GM12872 (cell line): ENCODE results near the gene GAGE12C.
"Not testable (repeated sequence)": the region's sequence is repeated elsewhere in the genome, so short reads cannot be mapped to it uniquely, and the experiment has no call there.

Experiments
- TF ChIP-seq, protein P1 (sequence below): IDR thresholded peaks from 3 replicates; pipeline ENCODE4 v1.5.1; 2011; ENCODE audit warnings: low read depth, mild to moderate bottlenecking, low read length, moderate library complexity; ENCODE audit not compliant: insufficient read depth

Gene GAGE12C, protein sequence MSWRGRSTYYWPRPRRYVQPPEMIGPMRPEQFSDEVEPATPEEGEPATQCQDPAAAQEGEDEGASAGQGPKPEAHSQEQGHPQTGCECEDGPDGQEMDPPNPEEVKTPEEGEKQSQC

DNA sequence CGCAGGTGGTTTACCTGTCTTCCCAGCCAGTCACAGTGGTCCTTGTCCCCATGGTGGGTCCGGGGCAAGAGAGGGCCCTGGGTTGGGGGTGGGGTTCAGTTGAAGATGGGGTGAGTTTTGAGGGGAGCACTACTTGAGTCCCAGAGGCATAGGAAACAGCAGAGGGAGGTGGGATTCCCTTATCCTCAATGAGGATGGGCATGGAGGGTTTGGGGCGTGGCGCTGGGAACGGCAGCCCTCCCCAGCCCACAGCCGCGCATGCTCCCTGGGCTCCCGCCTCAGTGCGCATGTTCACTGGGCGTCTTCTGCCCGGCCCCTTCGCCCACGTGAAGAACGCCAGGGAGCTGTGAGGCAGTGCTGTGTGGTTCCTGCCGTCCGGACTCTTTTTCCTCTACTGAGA, at the start of gene GAGE12C:
TSS of gene GAGE12C (plus strand) at position 301 of the 400 bp plus-strand sequence. CDS start 1,155 bp downstream, outside the sequence.
- TF ChIP-seq, protein P1, sequence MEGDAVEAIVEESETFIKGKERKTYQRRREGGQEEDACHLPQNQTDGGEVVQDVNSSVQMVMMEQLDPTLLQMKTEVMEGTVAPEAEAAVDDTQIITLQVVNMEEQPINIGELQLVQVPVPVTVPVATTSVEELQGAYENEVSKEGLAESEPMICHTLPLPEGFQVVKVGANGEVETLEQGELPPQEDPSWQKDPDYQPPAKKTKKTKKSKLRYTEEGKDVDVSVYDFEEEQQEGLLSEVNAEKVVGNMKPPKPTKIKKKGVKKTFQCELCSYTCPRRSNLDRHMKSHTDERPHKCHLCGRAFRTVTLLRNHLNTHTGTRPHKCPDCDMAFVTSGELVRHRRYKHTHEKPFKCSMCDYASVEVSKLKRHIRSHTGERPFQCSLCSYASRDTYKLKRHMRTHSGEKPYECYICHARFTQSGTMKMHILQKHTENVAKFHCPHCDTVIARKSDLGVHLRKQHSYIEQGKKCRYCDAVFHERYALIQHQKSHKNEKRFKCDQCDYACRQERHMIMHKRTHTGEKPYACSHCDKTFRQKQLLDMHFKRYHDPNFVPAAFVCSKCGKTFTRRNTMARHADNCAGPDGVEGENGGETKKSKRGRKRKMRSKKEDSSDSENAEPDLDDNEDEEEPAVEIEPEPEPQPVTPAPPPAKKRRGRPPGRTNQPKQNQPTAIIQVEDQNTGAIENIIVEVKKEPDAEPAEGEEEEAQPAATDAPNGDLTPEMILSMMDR, result not testable (repeated sequence)

DNA sequence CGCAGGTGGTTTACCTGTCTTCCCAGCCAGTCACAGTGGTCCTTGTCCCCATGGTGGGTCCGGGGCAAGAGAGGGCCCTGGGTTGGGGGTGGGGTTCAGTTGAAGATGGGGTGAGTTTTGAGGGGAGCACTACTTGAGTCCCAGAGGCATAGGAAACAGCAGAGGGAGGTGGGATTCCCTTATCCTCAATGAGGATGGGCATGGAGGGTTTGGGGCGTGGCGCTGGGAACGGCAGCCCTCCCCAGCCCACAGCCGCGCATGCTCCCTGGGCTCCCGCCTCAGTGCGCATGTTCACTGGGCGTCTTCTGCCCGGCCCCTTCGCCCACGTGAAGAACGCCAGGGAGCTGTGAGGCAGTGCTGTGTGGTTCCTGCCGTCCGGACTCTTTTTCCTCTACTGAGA, 9.5 kb downstream of the GAGE12C start, which contains the start of gene GAGE12D:
TSS of gene GAGE12D (plus strand) at position 301 of the 400 bp plus-strand sequence. CDS start 1,155 bp downstream, outside the sequence.
- TF ChIP-seq, protein P1, result not testable (repeated sequence)

DNA sequence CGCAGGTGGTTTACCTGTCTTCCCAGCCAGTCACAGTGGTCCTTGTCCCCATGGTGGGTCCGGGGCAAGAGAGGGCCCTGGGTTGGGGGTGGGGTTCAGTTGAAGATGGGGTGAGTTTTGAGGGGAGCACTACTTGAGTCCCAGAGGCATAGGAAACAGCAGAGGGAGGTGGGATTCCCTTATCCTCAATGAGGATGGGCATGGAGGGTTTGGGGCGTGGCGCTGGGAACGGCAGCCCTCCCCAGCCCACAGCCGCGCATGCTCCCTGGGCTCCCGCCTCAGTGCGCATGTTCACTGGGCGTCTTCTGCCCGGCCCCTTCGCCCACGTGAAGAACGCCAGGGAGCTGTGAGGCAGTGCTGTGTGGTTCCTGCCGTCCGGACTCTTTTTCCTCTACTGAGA, 19.0 kb downstream of the GAGE12C start, which contains the start of gene GAGE12E:
TSS of gene GAGE12E (plus strand) at position 301 of the 400 bp plus-strand sequence. CDS start 1,155 bp downstream, outside the sequence.
- TF ChIP-seq, protein P1, result not testable (repeated sequence)

DNA sequence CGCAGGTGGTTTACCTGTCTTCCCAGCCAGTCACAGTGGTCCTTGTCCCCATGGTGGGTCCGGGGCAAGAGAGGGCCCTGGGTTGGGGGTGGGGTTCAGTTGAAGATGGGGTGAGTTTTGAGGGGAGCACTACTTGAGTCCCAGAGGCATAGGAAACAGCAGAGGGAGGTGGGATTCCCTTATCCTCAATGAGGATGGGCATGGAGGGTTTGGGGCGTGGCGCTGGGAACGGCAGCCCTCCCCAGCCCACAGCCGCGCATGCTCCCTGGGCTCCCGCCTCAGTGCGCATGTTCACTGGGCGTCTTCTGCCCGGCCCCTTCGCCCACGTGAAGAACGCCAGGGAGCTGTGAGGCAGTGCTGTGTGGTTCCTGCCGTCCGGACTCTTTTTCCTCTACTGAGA, 28.6 kb downstream of the GAGE12C start, which contains the start of gene GAGE12F:
TSS of gene GAGE12F (plus strand) at position 301 of the 400 bp plus-strand sequence. CDS start 1,155 bp downstream, outside the sequence.
- TF ChIP-seq, protein P1, result not testable (repeated sequence)

DNA sequence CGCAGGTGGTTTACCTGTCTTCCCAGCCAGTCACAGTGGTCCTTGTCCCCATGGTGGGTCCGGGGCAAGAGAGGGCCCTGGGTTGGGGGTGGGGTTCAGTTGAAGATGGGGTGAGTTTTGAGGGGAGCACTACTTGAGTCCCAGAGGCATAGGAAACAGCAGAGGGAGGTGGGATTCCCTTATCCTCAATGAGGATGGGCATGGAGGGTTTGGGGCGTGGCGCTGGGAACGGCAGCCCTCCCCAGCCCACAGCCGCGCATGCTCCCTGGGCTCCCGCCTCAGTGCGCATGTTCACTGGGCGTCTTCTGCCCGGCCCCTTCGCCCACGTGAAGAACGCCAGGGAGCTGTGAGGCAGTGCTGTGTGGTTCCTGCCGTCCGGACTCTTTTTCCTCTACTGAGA, 38.1 kb downstream of the GAGE12C start, which contains the start of gene GAGE12G:
TSS of gene GAGE12G (plus strand) at position 301 of the 400 bp plus-strand sequence. CDS start 1,155 bp downstream, outside the sequence.
- TF ChIP-seq, protein P1, result not testable (repeated sequence)

DNA sequence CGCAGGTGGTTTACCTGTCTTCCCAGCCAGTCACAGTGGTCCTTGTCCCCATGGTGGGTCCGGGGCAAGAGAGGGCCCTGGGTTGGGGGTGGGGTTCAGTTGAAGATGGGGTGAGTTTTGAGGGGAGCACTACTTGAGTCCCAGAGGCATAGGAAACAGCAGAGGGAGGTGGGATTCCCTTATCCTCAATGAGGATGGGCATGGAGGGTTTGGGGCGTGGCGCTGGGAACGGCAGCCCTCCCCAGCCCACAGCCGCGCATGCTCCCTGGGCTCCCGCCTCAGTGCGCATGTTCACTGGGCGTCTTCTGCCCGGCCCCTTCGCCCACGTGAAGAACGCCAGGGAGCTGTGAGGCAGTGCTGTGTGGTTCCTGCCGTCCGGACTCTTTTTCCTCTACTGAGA, 47.7 kb downstream of the GAGE12C start, which contains the start of gene GAGE12H:
TSS of gene GAGE12H (plus strand) at position 301 of the 400 bp plus-strand sequence. CDS start 1,155 bp downstream, outside the sequence.
- TF ChIP-seq, protein P1, result not testable (repeated sequence)
